ENCODE measurements around the gene TBCD. TPM values are rescaled to one million over a fixed set of nuclear protein-coding genes. Genes with fewer than 3 reads are reported as not detected.

TBCD gene
- polyA plus RNA-seq, 2 of the 4 experiments (the other 2 are of a cell fraction): 33.5 to 49.1 TPM

DNA sequence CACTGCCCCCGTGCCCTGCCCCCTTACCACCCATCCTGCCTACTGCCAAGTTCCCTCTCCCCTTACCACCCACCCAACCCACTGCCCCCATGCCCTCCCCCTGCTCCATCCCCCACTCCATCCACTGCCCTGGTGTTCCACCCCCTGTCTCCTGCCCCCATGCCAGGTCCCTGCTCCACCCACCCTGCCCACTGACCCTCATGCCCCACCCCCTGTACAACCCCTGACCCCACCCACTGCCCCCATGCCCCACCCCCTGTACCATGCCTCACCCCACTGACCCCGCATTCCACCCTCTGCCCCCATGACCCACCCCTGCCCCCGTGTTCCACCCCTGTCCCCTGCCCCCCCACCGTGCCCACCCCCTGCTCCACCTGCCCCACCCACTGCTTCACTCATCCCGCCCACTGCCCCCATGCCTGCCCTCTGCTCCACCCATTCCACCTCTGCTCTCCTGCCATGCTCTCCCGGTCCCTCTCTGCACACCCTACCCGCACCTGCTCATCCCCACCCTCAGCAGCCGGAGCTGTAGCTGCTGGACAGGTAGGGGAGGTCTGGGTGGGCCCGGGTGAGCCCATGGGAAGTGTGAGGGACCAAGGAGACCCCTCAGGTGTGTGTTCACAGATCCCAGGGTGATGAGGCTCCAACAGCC, 42.7 kb upstream of the TBCD start:
- Histone ChIP-seq H3K4me2 (peak overlapping the region; percentile 53; the same call in 1 of the 3 replicates), H3K27ac (peak overlapping the region in 1 of 2 experiments; percentile 36; a peak in 1 of 6 replicates), H3K4me3 (no peak overlapping the region), H3K9me3 (no peaks in the 10 kb centered on the region), H3K4me1 (peaks cover 10% of the 10 kb centered on the region)
- DNase-seq (ENCODE audit: low read depth in 1 of 2, low spot score in 1 of 2) (peak in 1 of 2 experiments; percentile 44), FAIRE-seq (no peak), ATAC-seq (peak in 1 of 2 experiments; percentile 11; a peak in 2 of 6 replicates)
- TF ChIP-seq PHF8 (IDR thresholded peaks at IDR 0.05; ENCODE audit: borderline replicate concordance, low read depth) (no peak), CHD2 (IDR thresholded peaks at IDR 0.05; ENCODE audit: low read length, partially characterized antibody) (no peak), ZC3H11A (IDR thresholded peaks at IDR 0.05) (no peak), BCL3 (IDR thresholded peaks at IDR 0.05) (no peak), ZSCAN20 (CRISPR knock-in tag; IDR thresholded peaks at IDR 0.05) (no peak), NPAS2 (CRISPR knock-in tag; IDR thresholded peaks at IDR 0.05; ENCODE audit: borderline replicate concordance) (no peak), EHMT2 (IDR thresholded peaks at IDR 0.05; ENCODE audit: low read depth) (no peak), RARB (CRISPR knock-in tag; IDR thresholded peaks at IDR 0.05) (no peak), ZNF302 (CRISPR knock-in tag; IDR thresholded peaks at IDR 0.05) (no peak), HOXB13 (CRISPR knock-in tag; IDR thresholded peaks at IDR 0.05; ENCODE audit: low read depth) (no peak), ZFP36 (IDR thresholded peaks at IDR 0.05; ENCODE audit: borderline replicate concordance, partially characterized antibody) (no peak), POLR2A (IDR thresholded peaks at IDR 0.05; ENCODE audit: low read length) (no peak), MYC (IDR thresholded peaks at IDR 0.05; ENCODE audit: borderline replicate concordance, low read length) (no peak)
- TF ChIP-seq, protein P1, sequence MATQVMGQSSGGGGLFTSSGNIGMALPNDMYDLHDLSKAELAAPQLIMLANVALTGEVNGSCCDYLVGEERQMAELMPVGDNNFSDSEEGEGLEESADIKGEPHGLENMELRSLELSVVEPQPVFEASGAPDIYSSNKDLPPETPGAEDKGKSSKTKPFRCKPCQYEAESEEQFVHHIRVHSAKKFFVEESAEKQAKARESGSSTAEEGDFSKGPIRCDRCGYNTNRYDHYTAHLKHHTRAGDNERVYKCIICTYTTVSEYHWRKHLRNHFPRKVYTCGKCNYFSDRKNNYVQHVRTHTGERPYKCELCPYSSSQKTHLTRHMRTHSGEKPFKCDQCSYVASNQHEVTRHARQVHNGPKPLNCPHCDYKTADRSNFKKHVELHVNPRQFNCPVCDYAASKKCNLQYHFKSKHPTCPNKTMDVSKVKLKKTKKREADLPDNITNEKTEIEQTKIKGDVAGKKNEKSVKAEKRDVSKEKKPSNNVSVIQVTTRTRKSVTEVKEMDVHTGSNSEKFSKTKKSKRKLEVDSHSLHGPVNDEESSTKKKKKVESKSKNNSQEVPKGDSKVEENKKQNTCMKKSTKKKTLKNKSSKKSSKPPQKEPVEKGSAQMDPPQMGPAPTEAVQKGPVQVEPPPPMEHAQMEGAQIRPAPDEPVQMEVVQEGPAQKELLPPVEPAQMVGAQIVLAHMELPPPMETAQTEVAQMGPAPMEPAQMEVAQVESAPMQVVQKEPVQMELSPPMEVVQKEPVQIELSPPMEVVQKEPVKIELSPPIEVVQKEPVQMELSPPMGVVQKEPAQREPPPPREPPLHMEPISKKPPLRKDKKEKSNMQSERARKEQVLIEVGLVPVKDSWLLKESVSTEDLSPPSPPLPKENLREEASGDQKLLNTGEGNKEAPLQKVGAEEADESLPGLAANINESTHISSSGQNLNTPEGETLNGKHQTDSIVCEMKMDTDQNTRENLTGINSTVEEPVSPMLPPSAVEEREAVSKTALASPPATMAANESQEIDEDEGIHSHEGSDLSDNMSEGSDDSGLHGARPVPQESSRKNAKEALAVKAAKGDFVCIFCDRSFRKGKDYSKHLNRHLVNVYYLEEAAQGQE (IDR thresholded peaks at IDR 0.05): no peak
- WGBS (ENCODE audit: missing lambda C conversion rate): 50% methylated on average over 4 of the region's 9 CpGs
- CTCF ChIA-PET: interaction anchor here (1.7 kb wide), 1 partner anchor 12 kb away, joined by 7 read pairs; no protein-coding TSS in a partner anchor
- POLR2A ChIA-PET: no interaction called here

DNA sequence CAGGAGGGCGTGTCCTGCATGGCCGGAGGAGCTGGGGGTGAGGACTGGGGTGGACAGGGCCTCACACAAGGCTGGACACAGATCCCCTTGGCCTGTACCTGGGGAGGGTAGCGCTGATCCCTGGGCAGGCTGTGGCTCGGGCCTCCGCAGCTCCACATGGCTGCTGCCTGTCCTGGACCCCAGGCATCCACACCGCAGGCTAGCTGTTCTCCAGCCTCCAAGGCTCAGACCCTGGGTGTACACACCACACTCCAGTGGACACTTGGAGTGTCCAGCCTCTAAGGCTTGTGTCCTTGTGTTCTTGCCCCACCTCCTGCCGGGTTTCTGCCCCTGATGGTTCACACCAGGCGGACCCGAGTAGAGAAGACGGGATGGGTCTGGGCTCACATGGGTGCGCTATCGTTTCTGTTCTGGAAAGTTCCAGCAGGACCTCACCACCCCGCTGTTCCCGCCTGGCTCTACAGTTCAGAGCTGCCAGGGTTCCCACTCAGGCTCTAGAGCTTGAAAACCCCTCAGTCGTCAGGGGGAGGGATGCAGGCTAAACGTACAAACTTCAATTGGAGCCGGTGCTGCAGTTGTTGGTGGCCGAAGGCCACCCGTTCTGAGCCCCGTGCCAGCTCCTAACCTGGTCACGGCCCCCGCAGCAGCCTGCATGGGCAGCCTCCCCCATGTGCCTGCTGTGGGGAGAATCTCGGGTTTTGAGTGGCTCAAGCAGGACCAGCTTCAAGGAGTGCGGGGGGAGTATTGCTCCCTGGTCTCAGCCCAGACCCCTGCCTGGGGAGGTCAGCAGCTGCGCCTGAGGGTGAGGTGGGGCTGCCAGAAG, 42.0 kb upstream of the TBCD start:
- peak in 1 of 2 experiments; percentile 6; a peak in 2 of 6 replicates for ATAC-seq
- no peak overlapping the region for H3K4me2 ChIP-seq
- peaks cover 7% of the 10 kb centered on the region for H3K4me1 ChIP-seq
- H3K4me3 ChIP-seq: no peak overlapping the region
- no peak for FAIRE-seq
- H3K9me3 ChIP-seq: no peaks in the 10 kb centered on the region
- WGBS (ENCODE audit: missing lambda C conversion rate): 92% methylated on average over 23 of the region's 25 CpGs
- H3K27ac ChIP-seq: no peak overlapping the region; a peak in 1 of 6 replicates
- POLR2A ChIA-PET: no interaction called here
- CTCF ChIA-PET: interaction anchor here (0.9 to 1.7 kb wide), 4 partner anchors 13 to 67 kb away, joined by 3 to 7 read pairs (median 4); no protein-coding TSS in a partner anchor
- no peak for DNase-seq (ENCODE audit: low read depth in 1 of 2, low spot score in 1 of 2)
- TF ChIP-seq RFX5 (IDR thresholded peaks at IDR 0.05) (no peak), HDAC2 (IDR thresholded peaks at IDR 0.05) (no peak), HMGXB4 (CRISPR knock-in tag; IDR thresholded peaks at IDR 0.05; ENCODE audit: borderline replicate concordance) (no peak), POLR2A (IDR thresholded peaks at IDR 0.05; ENCODE audit: low read length) (no peak), CHD4 (IDR thresholded peaks at IDR 0.05; ENCODE audit: borderline replicate concordance) (no peak), BCL3 (IDR thresholded peaks at IDR 0.05) (no peak), FOSB (CRISPR knock-in tag; IDR thresholded peaks at IDR 0.05) (no peak), ZC3H11A (IDR thresholded peaks at IDR 0.05) (no peak), NR3C1 (IDR thresholded peaks at IDR 0.05) (no peak), BHLHE40 (IDR thresholded peaks at IDR 0.05; ENCODE audit: low read depth, low read length) (no peak), GATA3 (IDR thresholded peaks at IDR 0.05; ENCODE audit: borderline replicate concordance) (no peak)
- TF ChIP-seq, protein P1 (IDR thresholded peaks at IDR 0.05): no peak
